HG02678 (cell line): ENCODE data around the gene MYF6.
A peak's percentile ranks its signal among the peaks of the same experiment; 100 is the strongest.

Source experiments
- ATAC-seq: cut with Tn5 transposase; IDR thresholded peaks from one replicate; pipeline ENCODE4 v1.9.1; 2021; ENCODE audit warnings: mild to moderate bottlenecking, moderate library complexity; ENCODE audit not compliant: unreplicated experiment

MYF6 gene

GRCh38 chr12:80704420-80704819 lies 3.0 kb upstream of the MYF6 start:
- no peak for ATAC-seq

- ATAC-seq, result no peak
Observed at GRCh38 chr12:80707830-80708258, 410 bp downstream of the MYF6 start.

- no peak for ATAC-seq
Observed at GRCh38 chr12:80708259-80708974, 983 bp downstream of the MYF6 start.

- no peak for ATAC-seq
Observed at GRCh38 chr12:80708975-80709328, 1.5 kb downstream of the MYF6 start.

- peak; percentile 55 for ATAC-seq
Observed at GRCh38 chr12:80709811-80710726, 2.6 kb downstream of the MYF6 start.

- ATAC-seq, result peak; percentile 9
Observed at GRCh38 chr12:80710727-80711449, 3.5 kb downstream of the MYF6 start.

- no peak for ATAC-seq
Observed at GRCh38 chr12:80711866-80712265, 4.4 kb downstream of the MYF6 start.

- no peak for ATAC-seq
Observed at GRCh38 chr12:80712866-80713265, 5.4 kb downstream of the MYF6 start.

GRCh38 chr12:80713419-80713818 lies 6.0 kb downstream of the MYF6 start:
- ATAC-seq, result no peak

GRCh38 chr12:80714055-80714454 lies 6.6 kb downstream of the MYF6 start:
- no peak for ATAC-seq

- ATAC-seq, result no peak
Observed at GRCh38 chr12:80714846-80715245, 7.4 kb downstream of the MYF6 start.

- ATAC-seq, result no peak
Observed at GRCh38 chr12:80715713-80716249, 8.3 kb downstream of the MYF6 start.

GRCh38 chr12:80716696-80717469 lies 9.4 kb downstream of the MYF6 start, which contains the start of gene MYF5:
MYF5 (plus strand) TSS chr12:80716912; CDS start chr12:80717064, 152 bp downstream.
- no peak for ATAC-seq

GRCh38 chr12:80717856-80718255 lies 10.4 kb downstream of the MYF6 start:
- no peak for ATAC-seq

- ATAC-seq, result no peak
Observed at GRCh38 chr12:80720516-80720915, 13.1 kb downstream of the MYF6 start.

GRCh38 chr12:80721326-80721725 lies 13.9 kb downstream of the MYF6 start:
- ATAC-seq, result no peak

- no peak for ATAC-seq
Observed at GRCh38 chr12:80745851-80746505, 38.5 kb downstream of the MYF6 start.

- ATAC-seq, result no peak
Observed at GRCh38 chr12:80747800-80748199, 40.4 kb downstream of the MYF6 start.

- ATAC-seq, result no peak
Observed at GRCh38 chr12:80749456-80749855, 42.0 kb downstream of the MYF6 start.

- no peak for ATAC-seq
Observed at GRCh38 chr12:80752464-80752863, 45.0 kb downstream of the MYF6 start.
